CD4-positive, alpha-beta T cell (primary cell): ENCODE measurements around the gene CBFA2T3. TPM values are rescaled to one million over a fixed set of nuclear protein-coding genes. Genes with fewer than 3 reads are reported as not detected.

Source experiments
- ATAC-seq: fragments of 200-7000 bp; cut with Tn5 transposase; one replicate; pipeline ENCODE4 v1.10.0; 2022; ENCODE audit warnings: mild to moderate bottlenecking; ENCODE audit not compliant: poor library complexity
- CTCF ChIA-PET: fragments of 350-600 bp; sonication (Branson Sonifier 250); formaldehyde crosslinking; loops from one replicate; lab custom pipeline; 2021; ENCODE audit warnings: antibody characterized with exemption, inconsistent platforms; lab: Charles Lee
- POLR2A ChIA-PET: fragments of 350-600 bp; sonication (Branson Sonifier 250); formaldehyde crosslinking; loops from one replicate; lab custom pipeline; 2021; ENCODE audit warnings: antibody characterized with exemption, inconsistent platforms; lab: Charles Lee
- DNase-seq, 14 experiments: peaks; one replicate each; pipeline ENCODE4 v3.0.0-alpha.2; 2013 to 2020; ENCODE audit warnings: mixed read lengths in 2 of 14
- H3K27ac ChIP-seq, 2 donors: one replicate each; pipeline versions ENCODE4 v1.5.1 to v1.7.0; 2013; ENCODE audit warnings: low read length in 2 of 2, low read depth in 1 of 2, mild to moderate bottlenecking in 1 of 2
- H3K27me3 ChIP-seq, 2 experiments: 1 replicate in 1 of 2; 2 replicates in 1 of 2; pipeline versions ENCODE4 v1.6.1 to v1.7.0; 2013; ENCODE audit warnings: low read length in 2 of 2, control low read depth in 1 of 2, mild to moderate bottlenecking in 1 of 2, moderate library complexity in 1 of 2; ENCODE audit not compliant: insufficient read depth in 2 of 2, control insufficient read depth in 1 of 2
- H3K36me3 ChIP-seq: one replicate; pipeline ENCODE4 v1.6.1; 2013; ENCODE audit warnings: low read length, control low read depth; ENCODE audit not compliant: insufficient read depth
- H3K4me1 ChIP-seq: one replicate; pipeline ENCODE4 v1.6.1; 2013; ENCODE audit warnings: low read length, control low read depth; ENCODE audit not compliant: insufficient read depth
- H3K4me3 ChIP-seq: one replicate; pipeline ENCODE4 v1.5.1; 2013; ENCODE audit warnings: mild to moderate bottlenecking, low read length, moderate library complexity
- H3K9me3 ChIP-seq, 2 experiments: 1 replicate in 1 of 2; 2 replicates in 1 of 2; pipeline versions ENCODE4 v1.6.1 to v1.7.0; 2013; ENCODE audit warnings: low read length in 2 of 2, mild to moderate bottlenecking in 2 of 2, control low read depth in 1 of 2, moderate library complexity in 1 of 2; ENCODE audit not compliant: control insufficient read depth in 1 of 2, insufficient read depth in 1 of 2
- H3K27ac Mint-ChIP-seq: one replicate; pipeline ENCODE4 v1.8.0; 2020; ENCODE audit warnings: mixed read lengths
- H3K27me3 Mint-ChIP-seq: one replicate; pipeline ENCODE4 v1.8.0; 2021; ENCODE audit warnings: mixed read lengths
- H3K36me3 Mint-ChIP-seq: one replicate; pipeline ENCODE4 v1.8.0; 2021; ENCODE audit warnings: low read depth, mixed read lengths
- H3K4me1 Mint-ChIP-seq: one replicate; pipeline ENCODE4 v1.8.0; 2021; ENCODE audit warnings: low read depth, mixed read lengths
- H3K4me3 Mint-ChIP-seq: one replicate; pipeline ENCODE4 v1.8.0; 2020; ENCODE audit warnings: mild to moderate bottlenecking, mixed read lengths
- H3K9me3 Mint-ChIP-seq: one replicate; pipeline ENCODE4 v1.8.0; 2020; ENCODE audit warnings: mixed read lengths
- intact Hi-C, 2 experiments: fragments of 100-400 bp; cut with DNase I in 1 of 2; cut with micrococcal nuclease in 1 of 2; formaldehyde crosslinking; loops; one replicate each; pipeline versions ENCODE4 v1.15.1 to v1.9.0; 2023 to 2025; cut with DNase I, micrococcal nuclease
- total RNA-seq, 174 experiments: library from RNA in 2 of 174; stranded (reverse) in 2 of 174; gene quantifications; one replicate each; pipeline ENCODE4 v1.2.3 and lab custom pipeline; 2021 to 2026
- TF ChIP-seq, protein P1 (sequence below): fragments of 200-600 bp; IDR thresholded peaks from one replicate; pipeline ENCODE4 v1.8.0; 2022; ENCODE audit warnings: antibody characterized with exemption, mild to moderate bottlenecking

CBFA2T3 gene
- total RNA-seq, 2 experiments from 2014 or later: 0.80 to 1.6 TPM

DNA sequence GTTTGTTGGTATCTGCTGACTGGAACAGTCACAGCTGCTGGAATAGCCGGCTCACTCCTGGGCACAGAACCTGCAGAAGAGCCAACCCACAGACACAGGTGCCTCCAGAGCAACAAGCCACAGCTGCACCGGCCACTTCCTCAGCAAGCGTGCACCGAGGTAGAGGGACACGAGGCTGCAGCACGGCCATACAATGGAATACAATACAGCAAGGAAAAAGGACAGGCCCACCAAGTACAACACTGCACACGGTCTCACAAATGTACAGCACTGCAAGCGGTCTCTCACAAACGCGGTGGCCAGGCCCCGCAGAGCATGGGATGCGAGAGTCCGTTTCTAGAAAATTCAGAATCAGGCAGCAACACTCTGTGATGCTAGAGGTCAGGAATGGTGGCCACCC, 63.1 kb downstream of the CBFA2T3 start:
- DNase-seq (no peak), ATAC-seq (no peak)
- Histone ChIP-seq H3K4me3 (no peak overlapping the region), H3K4me1 (no peaks in the 10 kb centered on the region), H3K27ac (no peak overlapping the region), H3K36me3 (no peaks in the 10 kb centered on the region), H3K27me3 (no peaks in the 10 kb centered on the region), H3K9me3 (peaks cover 0 to 22% of the 10 kb centered on the region in 2 experiments)
- ChIA-PET POLR2A (no interaction called here), CTCF (no interaction called here)
- H3K4me3 Mint-ChIP-seq: no peak overlapping the region
- intact Hi-C loops: loop anchor here in 1 of 2 experiments (5.0 kb wide), 1 partner anchor 48 kb away; no protein-coding TSS in a partner anchor
- H3K9me3 Mint-ChIP-seq: no peaks in the 10 kb centered on the region
- H3K27ac Mint-ChIP-seq: no peak overlapping the region
- H3K36me3 Mint-ChIP-seq: no peaks in the 10 kb centered on the region
- TF ChIP-seq, protein P1, sequence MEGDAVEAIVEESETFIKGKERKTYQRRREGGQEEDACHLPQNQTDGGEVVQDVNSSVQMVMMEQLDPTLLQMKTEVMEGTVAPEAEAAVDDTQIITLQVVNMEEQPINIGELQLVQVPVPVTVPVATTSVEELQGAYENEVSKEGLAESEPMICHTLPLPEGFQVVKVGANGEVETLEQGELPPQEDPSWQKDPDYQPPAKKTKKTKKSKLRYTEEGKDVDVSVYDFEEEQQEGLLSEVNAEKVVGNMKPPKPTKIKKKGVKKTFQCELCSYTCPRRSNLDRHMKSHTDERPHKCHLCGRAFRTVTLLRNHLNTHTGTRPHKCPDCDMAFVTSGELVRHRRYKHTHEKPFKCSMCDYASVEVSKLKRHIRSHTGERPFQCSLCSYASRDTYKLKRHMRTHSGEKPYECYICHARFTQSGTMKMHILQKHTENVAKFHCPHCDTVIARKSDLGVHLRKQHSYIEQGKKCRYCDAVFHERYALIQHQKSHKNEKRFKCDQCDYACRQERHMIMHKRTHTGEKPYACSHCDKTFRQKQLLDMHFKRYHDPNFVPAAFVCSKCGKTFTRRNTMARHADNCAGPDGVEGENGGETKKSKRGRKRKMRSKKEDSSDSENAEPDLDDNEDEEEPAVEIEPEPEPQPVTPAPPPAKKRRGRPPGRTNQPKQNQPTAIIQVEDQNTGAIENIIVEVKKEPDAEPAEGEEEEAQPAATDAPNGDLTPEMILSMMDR: no peak
- peaks cover 5% of the 10 kb centered on the region for H3K27me3 Mint-ChIP-seq
- no peaks in the 10 kb centered on the region for H3K4me1 Mint-ChIP-seq

DNA sequence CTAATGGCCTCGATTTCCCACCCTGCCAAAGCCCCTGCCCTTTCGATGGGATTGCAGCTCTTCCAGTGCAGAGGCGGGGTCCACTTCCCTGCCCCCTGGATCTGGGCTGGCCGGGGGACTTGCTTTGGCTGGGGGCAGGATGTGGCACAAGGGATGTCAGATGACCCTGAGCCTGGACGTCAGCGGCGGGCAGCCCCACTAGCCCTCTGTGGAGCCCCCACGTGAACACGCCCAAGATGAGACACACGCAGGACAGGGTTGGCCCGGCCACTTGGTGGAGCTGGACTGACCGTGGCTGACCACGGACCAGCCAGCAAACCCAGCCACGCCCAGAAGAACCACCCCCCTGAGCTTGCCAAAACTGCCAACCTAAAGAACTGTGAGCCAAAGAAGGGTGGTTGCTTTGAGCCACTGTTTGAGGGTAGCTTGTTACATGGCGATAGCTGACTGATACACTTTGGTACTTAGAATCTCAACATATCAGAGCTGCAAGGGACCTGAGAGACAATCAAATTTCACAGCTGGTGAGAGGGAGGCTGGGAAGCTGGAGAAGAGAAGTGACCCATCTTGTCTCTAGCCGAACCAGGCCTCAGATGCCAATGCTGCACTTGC, 63.9 kb downstream of the CBFA2T3 start:
- H3K4me1 ChIP-seq: no peaks in the 10 kb centered on the region
- Mint-ChIP-seq H3K36me3 (no peaks in the 10 kb centered on the region), H3K4me1 (no peaks in the 10 kb centered on the region), H3K4me3 (no peak overlapping the region), H3K27ac (no peak overlapping the region), H3K27me3 (peaks cover 5% of the 10 kb centered on the region), H3K9me3 (no peaks in the 10 kb centered on the region)
- peaks cover 0 to 22% of the 10 kb centered on the region in 2 experiments for H3K9me3 ChIP-seq
- DNase-seq (no peak), ATAC-seq (no peak)
- CTCF ChIA-PET: no interaction called here
- TF ChIP-seq, protein P1: no peak
- H3K27ac ChIP-seq: no peak overlapping the region
- no peaks in the 10 kb centered on the region for H3K36me3 ChIP-seq
- no peaks in the 10 kb centered on the region for H3K27me3 ChIP-seq
- intact Hi-C loops: loop anchor here in 1 of 2 experiments (5.0 kb wide), 1 partner anchor 49 kb away; no protein-coding TSS in a partner anchor
- no peak overlapping the region for H3K4me3 ChIP-seq
- POLR2A ChIA-PET: no interaction called here

DNA sequence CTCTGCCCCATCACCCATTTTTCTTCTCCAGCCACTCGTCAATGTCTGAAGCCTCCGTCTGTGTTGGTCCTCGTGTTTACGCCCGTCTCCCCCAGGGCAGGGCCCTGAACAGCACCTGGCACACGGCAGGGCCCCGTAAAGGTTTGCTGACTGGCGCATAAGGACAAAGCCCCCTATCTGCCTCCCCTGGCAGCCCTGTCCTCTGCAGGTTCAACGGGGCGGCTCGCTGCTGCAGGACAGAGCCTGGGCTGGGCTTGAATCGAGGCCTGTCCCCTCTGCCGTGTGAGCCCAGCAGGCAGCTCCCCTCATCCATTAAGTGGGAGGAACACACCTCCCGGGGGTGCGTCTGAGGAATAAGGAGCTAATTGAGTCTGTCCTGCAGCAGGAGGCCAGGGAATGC, 64.5 kb downstream of the CBFA2T3 start:
- no peak overlapping the region for H3K4me3 Mint-ChIP-seq
- no peak overlapping the region for H3K27ac Mint-ChIP-seq
- no peaks in the 10 kb centered on the region for H3K4me1 Mint-ChIP-seq
- H3K36me3 Mint-ChIP-seq: no peaks in the 10 kb centered on the region
- no peaks in the 10 kb centered on the region for H3K9me3 Mint-ChIP-seq
- Histone ChIP-seq H3K27me3 (no peaks in the 10 kb centered on the region), H3K4me3 (no peak overlapping the region), H3K4me1 (no peaks in the 10 kb centered on the region), H3K27ac (no peak overlapping the region), H3K36me3 (no peaks in the 10 kb centered on the region), H3K9me3 (peaks cover 0 to 22% of the 10 kb centered on the region in 2 experiments)
- ChIA-PET CTCF (no interaction called here), POLR2A (no interaction called here)
- ATAC-seq: no peak
- peaks cover 5% of the 10 kb centered on the region for H3K27me3 Mint-ChIP-seq
- TF ChIP-seq, protein P1: no peak
- intact Hi-C loops: loop anchor here in 1 of 2 experiments (5.0 kb wide), 1 partner anchor 50 kb away; no protein-coding TSS in a partner anchor
- no peak for DNase-seq
